Epithelial cell of esophagus (primary cell): ENCODE results near the gene PGC.

Experiments
- DNase-seq: peaks from one replicate; pipeline ENCODE4 v3.0.0; 2010; ENCODE audit warnings: low read depth
- H3K4me3 ChIP-seq: 2 replicates; pipeline ENCODE4 v1.5.1; 2011; ENCODE audit warnings: mild to moderate bottlenecking, low read length, control low read depth
- TF ChIP-seq, protein P1 (sequence below): IDR thresholded peaks from 2 replicates; pipeline ENCODE4 v1.5.1; 2011; ENCODE audit warnings: low read depth, mild to moderate bottlenecking, low read length, control low read depth, inconsistent platforms; ENCODE audit not compliant: insufficient read depth; ENCODE audit errors: missing control alignments

PGC gene

GRCh38 chr6:41744236-41744787, 2.9 kb downstream of the PGC start:
- no peak for DNase-seq
- TF ChIP-seq, protein P1, sequence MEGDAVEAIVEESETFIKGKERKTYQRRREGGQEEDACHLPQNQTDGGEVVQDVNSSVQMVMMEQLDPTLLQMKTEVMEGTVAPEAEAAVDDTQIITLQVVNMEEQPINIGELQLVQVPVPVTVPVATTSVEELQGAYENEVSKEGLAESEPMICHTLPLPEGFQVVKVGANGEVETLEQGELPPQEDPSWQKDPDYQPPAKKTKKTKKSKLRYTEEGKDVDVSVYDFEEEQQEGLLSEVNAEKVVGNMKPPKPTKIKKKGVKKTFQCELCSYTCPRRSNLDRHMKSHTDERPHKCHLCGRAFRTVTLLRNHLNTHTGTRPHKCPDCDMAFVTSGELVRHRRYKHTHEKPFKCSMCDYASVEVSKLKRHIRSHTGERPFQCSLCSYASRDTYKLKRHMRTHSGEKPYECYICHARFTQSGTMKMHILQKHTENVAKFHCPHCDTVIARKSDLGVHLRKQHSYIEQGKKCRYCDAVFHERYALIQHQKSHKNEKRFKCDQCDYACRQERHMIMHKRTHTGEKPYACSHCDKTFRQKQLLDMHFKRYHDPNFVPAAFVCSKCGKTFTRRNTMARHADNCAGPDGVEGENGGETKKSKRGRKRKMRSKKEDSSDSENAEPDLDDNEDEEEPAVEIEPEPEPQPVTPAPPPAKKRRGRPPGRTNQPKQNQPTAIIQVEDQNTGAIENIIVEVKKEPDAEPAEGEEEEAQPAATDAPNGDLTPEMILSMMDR: no peak
- no peak overlapping the region for H3K4me3 ChIP-seq

GRCh38 chr6:41743406-41744235, 3.6 kb downstream of the PGC start:
- TF ChIP-seq, protein P1: no peak
- no peak overlapping the region for H3K4me3 ChIP-seq
- no peak for DNase-seq

DNA sequence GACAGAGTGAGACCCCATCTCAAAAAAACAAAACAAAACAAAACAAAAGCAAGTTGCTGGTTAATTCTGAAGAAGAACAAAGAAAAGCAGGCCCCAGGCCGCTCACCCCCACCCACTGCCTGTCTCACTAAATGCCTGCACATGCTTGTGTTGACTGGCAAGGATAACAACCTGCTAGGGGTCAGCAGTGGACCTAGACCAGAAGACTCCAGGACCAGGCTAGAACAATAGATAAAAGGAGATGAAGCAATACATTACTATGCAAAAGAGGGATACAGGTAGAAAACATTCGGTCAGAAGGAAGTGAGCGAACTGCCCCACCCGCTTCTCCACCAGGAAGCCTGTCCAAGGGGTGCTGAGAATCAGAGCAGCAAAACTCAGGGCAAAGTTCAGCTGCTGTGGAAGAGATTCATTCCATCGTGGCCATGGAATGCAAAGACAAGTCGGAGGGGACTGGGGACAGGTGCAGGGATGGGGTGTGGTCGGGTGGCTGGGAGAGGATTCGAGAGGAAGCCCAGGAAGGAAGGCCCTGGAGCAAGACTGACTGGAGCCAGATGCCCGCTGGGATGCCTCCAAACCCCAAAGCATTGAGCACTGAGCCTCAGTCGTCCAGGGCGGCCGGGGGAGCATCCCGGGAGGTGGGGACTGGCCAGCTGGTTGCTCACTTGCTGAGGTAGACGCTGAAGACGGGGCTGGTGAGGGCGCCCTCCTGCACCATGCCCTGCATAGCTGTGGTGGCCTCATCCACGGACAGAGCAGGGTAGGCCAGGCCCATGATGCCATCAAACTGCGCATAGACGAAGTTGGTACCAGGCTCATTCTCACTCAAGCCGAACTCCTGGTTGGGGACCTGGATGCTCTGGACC, 5.3 kb downstream of the PGC start:
- TF ChIP-seq, protein P1: no peak
- DNase-seq: peak; percentile 45

GRCh38 chr6:41740366-41741162, 6.6 kb downstream of the PGC start:
- no peak overlapping the region for H3K4me3 ChIP-seq
- TF ChIP-seq, protein P1: no peak
- no peak for DNase-seq

More for the DNA sequence above, 5.3 kb downstream of the PGC start:
- H3K4me3 ChIP-seq: no peak overlapping the region

DNA sequence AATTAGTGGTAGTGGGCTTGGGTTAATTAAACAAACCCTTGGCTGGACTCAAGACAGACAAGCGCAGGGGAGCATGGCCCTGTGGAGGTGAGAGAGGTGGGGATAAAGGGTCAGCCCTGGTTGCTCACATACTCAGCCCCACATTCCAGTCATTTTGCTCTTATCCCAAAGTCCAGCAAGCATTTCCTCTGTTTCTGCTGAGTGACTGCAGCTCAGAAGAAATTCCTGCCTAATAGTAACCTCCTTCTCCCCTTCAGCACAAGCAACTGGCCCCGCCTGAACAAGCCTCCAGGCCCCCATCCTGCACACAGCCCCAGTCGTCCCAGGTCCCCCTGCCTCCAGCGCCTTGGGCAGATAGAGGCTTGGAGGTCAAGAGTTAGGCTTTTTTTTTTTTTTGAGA, 8.2 kb downstream of the PGC start:
- TF ChIP-seq, protein P1: no peak
- no peak overlapping the region for H3K4me3 ChIP-seq
- DNase-seq: no peak

DNA sequence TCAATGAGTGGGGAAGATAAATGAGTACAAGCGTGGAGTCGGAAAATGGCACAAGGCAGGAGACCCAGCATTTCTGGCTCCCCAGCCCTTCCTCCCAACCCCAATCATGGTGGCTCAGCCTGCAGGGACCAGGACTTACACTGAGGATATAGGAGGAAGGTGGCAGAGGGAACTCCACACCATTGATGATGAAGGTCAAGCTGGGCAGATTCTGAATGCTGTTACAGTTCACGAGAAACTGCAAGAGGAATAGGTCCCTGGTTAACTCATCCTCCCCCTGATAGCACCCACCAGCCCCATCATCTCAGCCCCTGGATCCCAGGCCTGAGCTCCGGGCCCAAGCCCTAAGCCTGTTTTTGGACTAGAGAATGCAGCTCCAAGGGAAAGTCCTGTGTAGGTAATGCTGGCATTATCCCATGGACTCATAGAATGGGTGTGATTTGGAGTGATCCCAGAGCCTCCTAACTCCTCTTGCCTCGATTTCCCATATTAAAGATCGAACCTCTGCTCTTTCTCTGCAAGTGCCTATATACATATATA, 9.5 kb downstream of the PGC start:
- no peak overlapping the region for H3K4me3 ChIP-seq
- DNase-seq: no peak
- TF ChIP-seq, protein P1: no peak
